22Rv1 (cell line): ENCODE data around the gene MSL2.

Experiments used
- ZFX ChIP-seq: fragments of 450-650 bp; IDR thresholded peaks from 2 replicates; pipeline ENCODE4 v1.6.1; 2017; ENCODE audit warnings: antibody characterized with exemption, borderline replicate concordance
- TF ChIP-seq, protein P1 (sequence below): fragments of 450-650 bp; IDR thresholded peaks from 2 replicates; pipeline ENCODE4 v1.5.1; 2017; ENCODE audit warnings: mild to moderate bottlenecking

DNA sequence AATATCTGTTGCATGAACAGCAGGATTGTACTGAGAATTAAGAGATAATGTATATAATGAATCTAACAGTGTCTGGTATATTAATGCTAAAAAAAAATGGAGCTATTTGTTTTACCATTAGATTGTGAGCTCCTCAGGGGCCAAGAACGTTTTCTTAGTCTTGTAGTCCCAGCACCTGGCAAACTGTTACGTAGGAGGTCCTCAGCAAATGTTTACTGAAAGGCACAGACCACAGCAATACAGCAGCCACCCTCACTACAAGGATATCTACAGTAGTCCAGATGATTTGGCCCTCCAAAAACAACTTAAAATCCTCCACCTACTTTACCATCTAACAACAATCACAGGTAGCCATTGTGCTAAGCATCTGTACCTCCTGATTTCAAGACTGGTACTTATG is 59.7 kb downstream of the MSL2 start:
- TF ChIP-seq, protein P1, sequence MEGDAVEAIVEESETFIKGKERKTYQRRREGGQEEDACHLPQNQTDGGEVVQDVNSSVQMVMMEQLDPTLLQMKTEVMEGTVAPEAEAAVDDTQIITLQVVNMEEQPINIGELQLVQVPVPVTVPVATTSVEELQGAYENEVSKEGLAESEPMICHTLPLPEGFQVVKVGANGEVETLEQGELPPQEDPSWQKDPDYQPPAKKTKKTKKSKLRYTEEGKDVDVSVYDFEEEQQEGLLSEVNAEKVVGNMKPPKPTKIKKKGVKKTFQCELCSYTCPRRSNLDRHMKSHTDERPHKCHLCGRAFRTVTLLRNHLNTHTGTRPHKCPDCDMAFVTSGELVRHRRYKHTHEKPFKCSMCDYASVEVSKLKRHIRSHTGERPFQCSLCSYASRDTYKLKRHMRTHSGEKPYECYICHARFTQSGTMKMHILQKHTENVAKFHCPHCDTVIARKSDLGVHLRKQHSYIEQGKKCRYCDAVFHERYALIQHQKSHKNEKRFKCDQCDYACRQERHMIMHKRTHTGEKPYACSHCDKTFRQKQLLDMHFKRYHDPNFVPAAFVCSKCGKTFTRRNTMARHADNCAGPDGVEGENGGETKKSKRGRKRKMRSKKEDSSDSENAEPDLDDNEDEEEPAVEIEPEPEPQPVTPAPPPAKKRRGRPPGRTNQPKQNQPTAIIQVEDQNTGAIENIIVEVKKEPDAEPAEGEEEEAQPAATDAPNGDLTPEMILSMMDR, result no peak
- no peak for TF ChIP-seq ZFX
